ENCODE measurements around the gene GALNT11.

Gene GALNT11

DNA sequence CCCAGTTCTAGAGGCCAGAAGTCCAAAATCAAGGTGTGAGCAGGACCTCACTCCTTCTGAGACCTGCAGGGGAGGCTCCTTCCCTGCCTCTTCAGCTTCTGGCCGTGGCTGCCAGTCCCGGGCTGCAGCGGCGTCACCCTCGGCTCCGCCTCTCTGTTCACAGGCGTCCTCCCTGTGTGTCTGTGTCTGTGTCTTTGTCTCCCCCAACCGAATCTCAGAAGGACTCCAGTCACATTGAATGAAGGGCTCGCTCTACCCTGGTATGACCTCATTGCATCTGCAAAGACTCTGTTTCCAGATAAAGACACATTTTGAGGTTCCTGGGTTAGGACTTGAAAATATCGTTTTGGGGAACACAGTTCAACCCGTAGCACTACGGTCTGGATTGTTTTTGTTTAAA is 33.1 kb upstream of the GALNT11 start:
- TF ChIP-seq, protein P1, sequence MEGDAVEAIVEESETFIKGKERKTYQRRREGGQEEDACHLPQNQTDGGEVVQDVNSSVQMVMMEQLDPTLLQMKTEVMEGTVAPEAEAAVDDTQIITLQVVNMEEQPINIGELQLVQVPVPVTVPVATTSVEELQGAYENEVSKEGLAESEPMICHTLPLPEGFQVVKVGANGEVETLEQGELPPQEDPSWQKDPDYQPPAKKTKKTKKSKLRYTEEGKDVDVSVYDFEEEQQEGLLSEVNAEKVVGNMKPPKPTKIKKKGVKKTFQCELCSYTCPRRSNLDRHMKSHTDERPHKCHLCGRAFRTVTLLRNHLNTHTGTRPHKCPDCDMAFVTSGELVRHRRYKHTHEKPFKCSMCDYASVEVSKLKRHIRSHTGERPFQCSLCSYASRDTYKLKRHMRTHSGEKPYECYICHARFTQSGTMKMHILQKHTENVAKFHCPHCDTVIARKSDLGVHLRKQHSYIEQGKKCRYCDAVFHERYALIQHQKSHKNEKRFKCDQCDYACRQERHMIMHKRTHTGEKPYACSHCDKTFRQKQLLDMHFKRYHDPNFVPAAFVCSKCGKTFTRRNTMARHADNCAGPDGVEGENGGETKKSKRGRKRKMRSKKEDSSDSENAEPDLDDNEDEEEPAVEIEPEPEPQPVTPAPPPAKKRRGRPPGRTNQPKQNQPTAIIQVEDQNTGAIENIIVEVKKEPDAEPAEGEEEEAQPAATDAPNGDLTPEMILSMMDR (IDR thresholded peaks at IDR 0.05): peak; percentile 90
- no peak for TF ChIP-seq ZFX (IDR thresholded peaks at IDR 0.05; ENCODE audit: borderline replicate concordance)
- no peak overlapping the region for H3K27ac ChIP-seq

DNA sequence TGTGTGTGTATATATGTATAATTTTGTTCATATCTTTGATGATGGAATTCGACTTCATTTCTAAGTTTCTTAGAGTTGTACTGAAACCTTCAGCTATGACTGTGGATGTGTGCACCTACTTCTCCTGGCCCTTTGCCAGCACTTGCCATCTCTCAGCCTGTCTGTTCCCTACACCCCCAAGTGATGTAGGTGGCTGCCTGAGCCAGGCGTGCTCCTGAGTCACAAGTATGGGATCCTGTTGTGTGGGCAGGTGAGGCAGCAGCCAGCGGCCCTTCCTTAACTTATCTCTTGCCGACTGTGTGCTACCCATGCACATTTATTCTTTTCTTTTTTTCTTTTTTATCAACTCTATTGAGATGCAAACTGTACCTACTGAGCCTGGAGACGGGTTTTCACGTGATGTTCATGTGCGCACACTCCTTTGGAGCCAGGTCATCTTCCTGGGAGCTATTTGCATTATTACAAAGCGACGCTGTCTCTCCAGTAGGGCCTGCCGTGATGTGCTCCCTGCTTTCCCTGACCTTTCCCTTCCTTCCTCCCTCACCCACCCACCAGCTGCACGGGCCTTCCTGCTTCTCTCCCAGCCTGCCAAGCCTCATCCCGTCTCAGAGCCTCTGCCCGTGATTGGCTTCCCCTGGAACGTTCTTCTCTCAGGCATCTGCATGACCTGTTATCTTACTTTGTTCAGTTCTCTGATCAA is 31.3 kb upstream of the GALNT11 start:
- no peak overlapping the region for H3K27ac ChIP-seq
- TF ChIP-seq, protein P1 (IDR thresholded peaks at IDR 0.05): no peak
- no peak for TF ChIP-seq ZFX (IDR thresholded peaks at IDR 0.05; ENCODE audit: borderline replicate concordance)

DNA sequence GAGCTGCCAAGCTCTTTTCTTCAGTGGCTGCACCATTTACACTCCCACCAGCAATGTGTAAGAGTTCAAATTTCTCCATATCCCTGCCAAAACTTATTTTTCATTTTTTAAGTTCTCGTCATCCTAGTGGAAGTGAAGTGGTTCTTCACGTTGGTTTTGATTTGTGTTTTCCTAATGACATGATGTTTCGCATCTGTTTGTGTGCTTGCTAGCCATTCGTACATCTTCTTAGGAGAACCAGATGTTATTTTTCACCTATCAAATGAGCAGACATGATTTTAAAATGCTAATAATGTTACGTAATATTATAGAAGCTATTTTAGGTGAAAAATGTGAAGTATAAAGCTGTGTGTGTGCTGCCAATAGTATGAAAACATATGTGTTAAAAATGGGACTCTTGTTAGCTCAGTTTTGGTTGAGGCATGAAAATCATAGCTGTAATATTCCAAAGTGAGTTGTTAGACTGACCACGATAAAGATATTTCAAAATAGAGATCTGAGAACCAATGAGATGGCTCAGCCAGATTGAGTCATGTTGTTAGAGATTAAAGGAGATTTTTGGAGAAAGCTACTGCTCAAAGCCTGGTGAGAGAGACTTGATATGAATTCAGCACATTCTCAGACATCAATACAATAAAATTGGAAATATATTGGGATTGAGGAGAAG is 25.9 kb upstream of the GALNT11 start:
- no peak for TF ChIP-seq ZFX (IDR thresholded peaks at IDR 0.05; ENCODE audit: borderline replicate concordance)
- TF ChIP-seq, protein P1 (IDR thresholded peaks at IDR 0.05): no peak
- no peak overlapping the region for H3K27ac ChIP-seq

DNA sequence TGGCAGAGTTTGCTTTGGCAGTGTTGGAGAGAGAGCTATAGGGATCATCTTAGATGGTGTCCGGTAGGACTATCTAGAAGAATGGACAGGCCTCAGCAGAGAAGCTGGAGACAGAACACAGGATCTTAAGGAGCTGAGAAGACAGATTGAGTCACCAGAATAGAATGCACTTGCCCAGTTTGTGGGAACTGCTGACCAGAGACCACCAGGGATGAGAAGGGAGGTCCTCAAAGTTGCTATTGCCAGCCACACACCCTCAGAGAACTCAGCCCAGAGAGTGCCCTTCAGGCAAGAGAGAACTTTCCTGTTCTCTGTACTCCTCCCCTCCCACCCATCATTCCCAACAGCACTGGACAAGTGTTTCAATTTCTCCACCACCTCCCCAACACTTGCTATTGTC is 25.3 kb upstream of the GALNT11 start:
- no peak for TF ChIP-seq ZFX (IDR thresholded peaks at IDR 0.05; ENCODE audit: borderline replicate concordance)
- TF ChIP-seq, protein P1 (IDR thresholded peaks at IDR 0.05): no peak
- no peak overlapping the region for H3K27ac ChIP-seq

DNA sequence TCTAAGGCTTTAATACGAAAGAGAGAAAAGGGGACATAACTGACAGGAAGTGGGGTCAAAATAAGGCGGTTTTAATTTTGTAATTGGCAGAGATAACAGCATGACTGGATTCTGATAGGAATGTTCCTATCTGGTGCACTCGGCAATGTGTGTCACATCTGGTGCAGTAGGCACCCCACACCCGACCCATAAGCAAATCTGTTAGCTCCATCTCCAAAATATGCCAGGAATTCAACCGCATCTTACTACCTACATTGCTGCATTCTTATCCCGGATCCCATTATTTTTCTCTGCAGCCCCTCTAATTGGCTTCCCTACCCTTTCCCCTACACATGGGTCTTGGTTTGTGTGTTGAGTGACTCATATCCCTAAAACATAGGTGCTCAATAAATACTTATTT is 19.1 kb upstream of the GALNT11 start:
- TF ChIP-seq, protein P1 (IDR thresholded peaks at IDR 0.05): no peak
- TF ChIP-seq ZFX (IDR thresholded peaks at IDR 0.05; ENCODE audit: borderline replicate concordance): no peak
- no peak overlapping the region for H3K27ac ChIP-seq

DNA sequence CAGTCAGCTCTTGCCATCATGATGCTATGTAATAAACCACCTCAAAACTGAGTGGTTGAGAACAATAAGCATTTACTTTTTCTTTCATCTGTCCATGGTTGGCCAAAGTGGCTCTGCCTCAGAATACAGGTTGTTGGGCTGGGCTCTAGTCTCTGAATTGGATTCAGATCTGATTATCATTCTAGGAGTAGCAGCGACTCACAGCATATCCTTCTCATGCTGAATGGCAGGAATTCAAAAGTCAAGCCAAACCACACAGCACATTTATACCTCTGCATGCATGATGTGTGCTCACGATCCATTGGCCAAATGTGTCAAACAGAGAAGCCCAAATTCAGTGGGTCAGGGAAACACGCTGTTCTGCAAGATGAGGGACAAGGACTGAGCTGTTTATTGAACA is 13.6 kb upstream of the GALNT11 start:
- no peak for TF ChIP-seq ZFX (IDR thresholded peaks at IDR 0.05; ENCODE audit: borderline replicate concordance)
- TF ChIP-seq, protein P1 (IDR thresholded peaks at IDR 0.05): no peak

DNA sequence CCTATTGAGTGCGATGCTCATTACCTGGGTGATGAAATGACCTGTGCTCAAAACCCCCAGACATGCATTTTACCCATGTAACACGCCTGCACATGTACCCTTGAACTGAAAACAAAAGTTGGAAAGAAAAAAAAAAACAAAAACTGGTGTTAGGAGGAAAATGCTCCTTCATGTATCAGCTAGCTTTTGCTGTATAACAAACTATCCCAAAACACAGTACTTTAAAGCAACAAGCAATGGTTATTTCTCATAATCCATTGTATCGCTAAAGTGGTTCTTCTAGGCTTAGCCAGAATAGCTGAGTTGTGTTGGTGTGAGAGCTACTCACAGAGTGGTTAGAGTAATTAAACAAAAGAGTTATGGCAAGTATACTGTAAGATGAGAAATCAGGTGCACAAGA is 12.2 kb upstream of the GALNT11 start:
- TF ChIP-seq ZFX (IDR thresholded peaks at IDR 0.05; ENCODE audit: borderline replicate concordance): no peak
- TF ChIP-seq, protein P1 (IDR thresholded peaks at IDR 0.05): no peak
- H3K27ac ChIP-seq: no peak overlapping the region

More for the DNA sequence above, 13.6 kb upstream of the GALNT11 start:
- no peak overlapping the region for H3K27ac ChIP-seq

Data from 22Rv1 (cell line).